AG09309 (cell line): ENCODE measurements around the gene SMTNL1.

Experiments used
- DNase-seq: peaks from one replicate; pipeline ENCODE4 v3.0.0-alpha.2; 2010; ENCODE audit warnings: low read depth
- H3K4me3 ChIP-seq: 2 replicates; pipeline ENCODE4 v1.5.1; 2011; ENCODE audit warnings: mild to moderate bottlenecking, low read depth, low read length, moderate library complexity; ENCODE audit not compliant: control insufficient read depth
- CTCF ChIP-seq: IDR thresholded peaks from 2 replicates; pipeline ENCODE4 v1.5.1; 2011; ENCODE audit warnings: mild to moderate bottlenecking, low read depth, low read length, inconsistent platforms; ENCODE audit not compliant: insufficient read depth, control insufficient read depth; ENCODE audit errors: missing control alignments

SMTNL1 gene

GRCh38 chr11:57536947-57537619, at the start of gene SMTNL1:
SMTNL1 (plus strand) TSS chr11:57537595; CDS start chr11:57542643, 5,048 bp downstream.
- no peak for TF ChIP-seq CTCF
- no peak for DNase-seq

GRCh38 chr11:57487920-57488659, 49.3 kb upstream of the SMTNL1 start:
- no peak overlapping the region for H3K4me3 ChIP-seq
- no peak for DNase-seq
- no peak for TF ChIP-seq CTCF

More at GRCh38 chr11:57536947-57537619, at the start of gene SMTNL1:
- no peak within 1 kb of the TSS for H3K4me3 ChIP-seq

- TF ChIP-seq CTCF: no peak
- DNase-seq: no peak
Measured at GRCh38 chr11:57490456-57491248, 46.7 kb upstream of the SMTNL1 start.

GRCh38 chr11:57491371-57492061, 45.9 kb upstream of the SMTNL1 start:
- H3K4me3 ChIP-seq: no peak overlapping the region
- peak; percentile 62 for TF ChIP-seq CTCF
- no peak for DNase-seq

More at GRCh38 chr11:57490456-57491248, 46.7 kb upstream of the SMTNL1 start:
- H3K4me3 ChIP-seq: no peak overlapping the region

GRCh38 chr11:57493507-57494503, 43.6 kb upstream of the SMTNL1 start:
- peak; percentile 90 for TF ChIP-seq CTCF
- DNase-seq: no peak
- H3K4me3 ChIP-seq: no peak overlapping the region
